ENCODE results near the gene SLC22A23. TPM values are rescaled to one million over a fixed set of nuclear protein-coding genes. Genes with fewer than 3 reads are reported as not detected.

SLC22A23 gene
- total RNA-seq, 1 donor from 2014 or later: 19.2 TPM

DNA sequence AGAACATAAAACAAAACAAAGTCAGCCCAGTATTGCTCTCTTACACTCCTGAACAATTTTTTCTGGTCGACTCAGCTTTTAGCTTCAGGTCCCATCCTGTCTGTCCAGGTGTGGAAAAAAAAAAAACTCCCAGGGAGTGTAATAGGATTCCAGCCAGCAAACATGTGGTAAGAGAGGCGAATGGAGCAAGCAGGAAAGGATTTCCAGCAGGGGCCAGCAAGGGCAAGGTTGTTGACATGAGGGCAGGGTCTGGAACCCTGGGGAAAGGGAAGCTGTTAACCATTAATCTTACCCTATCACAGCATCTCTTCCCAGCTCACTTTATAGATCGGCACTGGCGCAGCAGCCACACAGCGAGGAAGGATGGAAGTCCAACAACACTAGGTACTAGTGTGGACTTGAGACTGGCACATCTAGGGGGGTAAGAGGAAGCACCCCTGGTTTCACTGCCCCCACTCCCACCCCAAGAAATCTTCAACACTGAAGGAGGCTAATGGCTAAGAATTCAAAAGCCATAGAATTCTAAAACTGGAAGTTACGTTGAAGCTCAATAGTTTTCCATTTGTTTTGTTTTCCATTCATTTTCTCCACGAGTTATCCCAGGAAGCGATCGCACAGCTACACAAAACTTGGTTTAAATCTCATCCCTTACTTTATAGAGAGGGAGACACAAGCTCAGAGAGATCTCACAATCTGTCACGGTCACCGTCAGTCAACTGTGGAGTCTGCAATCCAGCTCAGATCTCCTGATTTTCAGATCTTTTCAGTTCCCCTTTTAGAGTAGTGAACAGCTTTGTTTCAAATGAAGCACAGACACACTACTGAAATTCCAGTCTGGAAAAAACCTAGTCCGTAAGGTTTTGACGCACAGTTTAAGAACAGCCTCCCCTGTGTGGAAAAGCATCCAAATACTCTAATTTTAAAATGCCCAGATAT is 53.3 kb downstream of the SLC22A23 start:
- DNase-seq: no peak
- no peaks in the 10 kb centered on the region for H3K36me3 ChIP-seq
- no peaks in the 10 kb centered on the region for H3K27me3 ChIP-seq
- no peak overlapping the region for H3K27ac ChIP-seq
- no peaks in the 10 kb centered on the region for H3K9me3 ChIP-seq
- peak; percentile 68 for ATAC-seq
- no peak overlapping the region for H3K4me3 ChIP-seq
- H3K4me1 ChIP-seq: peaks cover 22% of the 10 kb centered on the region
- TF ChIP-seq, protein P1, sequence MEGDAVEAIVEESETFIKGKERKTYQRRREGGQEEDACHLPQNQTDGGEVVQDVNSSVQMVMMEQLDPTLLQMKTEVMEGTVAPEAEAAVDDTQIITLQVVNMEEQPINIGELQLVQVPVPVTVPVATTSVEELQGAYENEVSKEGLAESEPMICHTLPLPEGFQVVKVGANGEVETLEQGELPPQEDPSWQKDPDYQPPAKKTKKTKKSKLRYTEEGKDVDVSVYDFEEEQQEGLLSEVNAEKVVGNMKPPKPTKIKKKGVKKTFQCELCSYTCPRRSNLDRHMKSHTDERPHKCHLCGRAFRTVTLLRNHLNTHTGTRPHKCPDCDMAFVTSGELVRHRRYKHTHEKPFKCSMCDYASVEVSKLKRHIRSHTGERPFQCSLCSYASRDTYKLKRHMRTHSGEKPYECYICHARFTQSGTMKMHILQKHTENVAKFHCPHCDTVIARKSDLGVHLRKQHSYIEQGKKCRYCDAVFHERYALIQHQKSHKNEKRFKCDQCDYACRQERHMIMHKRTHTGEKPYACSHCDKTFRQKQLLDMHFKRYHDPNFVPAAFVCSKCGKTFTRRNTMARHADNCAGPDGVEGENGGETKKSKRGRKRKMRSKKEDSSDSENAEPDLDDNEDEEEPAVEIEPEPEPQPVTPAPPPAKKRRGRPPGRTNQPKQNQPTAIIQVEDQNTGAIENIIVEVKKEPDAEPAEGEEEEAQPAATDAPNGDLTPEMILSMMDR (IDR thresholded peaks at IDR 0.05): no peak
- intact Hi-C loops (cut with DNase I): no loop called here

DNA sequence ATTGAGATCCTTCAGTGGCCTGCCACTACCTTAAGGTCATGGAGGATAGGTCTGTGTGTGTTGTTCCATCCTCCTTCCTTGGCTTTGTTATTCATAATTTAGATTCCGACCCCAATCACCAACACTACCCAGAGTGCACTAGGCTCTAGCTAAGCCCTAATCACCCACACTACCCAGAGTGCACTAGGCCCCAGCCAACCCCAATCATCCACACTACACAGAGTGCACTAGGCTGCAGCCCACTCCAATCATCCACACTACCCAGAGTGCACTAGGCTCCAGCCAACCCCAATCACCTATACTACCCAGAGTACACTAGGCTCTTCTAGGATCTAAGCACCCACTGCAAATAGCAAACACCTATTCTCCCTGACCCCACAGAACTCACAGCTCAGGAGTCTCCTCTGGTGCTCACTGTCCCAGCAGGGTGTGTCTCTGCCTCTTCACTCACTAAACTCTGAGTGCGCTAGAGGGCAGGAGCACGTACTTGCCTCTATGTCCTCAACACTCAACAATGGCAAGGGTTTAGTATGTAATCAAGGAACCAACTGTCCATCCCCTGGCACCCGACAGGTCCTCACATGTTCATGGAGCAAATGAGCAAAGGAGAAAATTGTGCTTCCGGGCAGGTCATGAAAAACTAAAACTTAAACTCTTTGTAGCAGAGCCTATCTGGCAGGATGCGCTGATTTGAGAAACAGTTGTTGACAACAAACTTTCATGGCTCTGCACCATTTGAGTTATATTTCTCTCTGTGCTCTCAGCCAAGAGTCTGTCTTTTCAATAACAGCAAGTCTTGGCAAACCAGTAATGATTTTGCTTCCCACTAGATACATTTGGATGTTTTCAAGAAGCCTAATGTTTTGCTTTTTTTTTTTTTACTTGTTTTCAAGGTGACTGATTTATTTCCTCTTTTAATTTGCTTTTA is 54.3 kb downstream of the SLC22A23 start:
- H3K36me3 ChIP-seq: no peaks in the 10 kb centered on the region
- no peak overlapping the region for H3K4me3 ChIP-seq
- H3K27ac ChIP-seq: no peak overlapping the region
- intact Hi-C loops (cut with DNase I): no loop called here
- H3K9me3 ChIP-seq: no peaks in the 10 kb centered on the region
- peak; percentile 19 for ATAC-seq
- DNase-seq: no peak
- TF ChIP-seq, protein P1 (IDR thresholded peaks at IDR 0.05): no peak
- no peaks in the 10 kb centered on the region for H3K27me3 ChIP-seq
- H3K4me1 ChIP-seq: peaks cover 22% of the 10 kb centered on the region

DNA sequence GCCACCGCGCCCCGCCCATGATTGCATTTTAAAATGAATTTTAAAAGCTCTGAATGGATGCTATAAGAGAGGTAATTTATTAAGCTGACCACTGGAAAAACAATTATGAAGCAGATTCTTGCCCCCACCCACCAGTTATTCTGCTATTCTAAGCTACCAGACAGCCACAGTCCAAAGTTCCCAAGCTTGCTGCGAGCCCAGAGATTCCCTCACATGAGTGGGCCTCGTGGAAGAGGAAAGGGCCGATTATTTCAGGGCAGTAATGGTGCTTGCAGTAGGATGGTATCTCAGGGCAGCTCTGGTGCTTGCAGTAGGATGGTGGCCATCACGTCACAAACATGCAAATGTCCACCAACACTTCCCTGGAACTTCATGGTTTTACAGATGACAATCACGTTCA is 56.7 kb downstream of the SLC22A23 start:
- Histone ChIP-seq H3K27me3 (no peaks in the 10 kb centered on the region), H3K36me3 (no peaks in the 10 kb centered on the region), H3K27ac (no peak overlapping the region), H3K9me3 (no peaks in the 10 kb centered on the region), H3K4me1 (peaks cover 13% of the 10 kb centered on the region), H3K4me3 (no peak overlapping the region)
- no peak for DNase-seq
- intact Hi-C loops (cut with DNase I): no loop called here
- TF ChIP-seq, protein P1 (IDR thresholded peaks at IDR 0.05): no peak
- no peak for ATAC-seq

- DNase-seq (no peak), ATAC-seq (no peak)
- Histone ChIP-seq H3K27me3 (no peaks in the 10 kb centered on the region), H3K4me3 (no peak overlapping the region), H3K36me3 (no peaks in the 10 kb centered on the region), H3K9me3 (no peaks in the 10 kb centered on the region), H3K27ac (no peak overlapping the region), H3K4me1 (peaks cover 8% of the 10 kb centered on the region)
- TF ChIP-seq, protein P1 (IDR thresholded peaks at IDR 0.05): no peak
- intact Hi-C loops (cut with DNase I): no loop called here
Measured at GRCh38 chr6:3398755-3399696, 57.8 kb downstream of the SLC22A23 start.

DNA sequence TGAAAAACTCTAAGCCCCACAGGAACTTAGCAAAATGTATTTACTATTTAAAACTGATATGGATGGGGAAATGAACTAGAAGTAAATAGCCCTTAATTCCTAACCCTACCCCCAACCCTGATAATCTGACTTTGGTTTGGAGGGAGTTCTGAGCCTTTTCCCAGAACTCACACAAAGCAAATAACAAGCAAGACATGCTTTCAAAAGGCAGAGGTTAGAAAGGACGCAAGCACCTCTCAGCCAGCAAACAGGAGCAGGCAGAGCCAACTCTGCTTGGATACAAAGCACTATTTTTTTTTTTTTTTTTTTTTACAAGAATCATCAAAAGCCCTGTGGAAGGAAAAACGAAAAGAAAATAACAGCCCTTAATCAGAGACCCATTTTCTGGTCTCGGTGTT is 58.7 kb downstream of the SLC22A23 start:
- ATAC-seq: no peak
- Histone ChIP-seq H3K27ac (no peak overlapping the region), H3K4me3 (no peak overlapping the region), H3K4me1 (no peaks in the 10 kb centered on the region), H3K9me3 (no peaks in the 10 kb centered on the region), H3K36me3 (no peaks in the 10 kb centered on the region), H3K27me3 (no peaks in the 10 kb centered on the region)
- TF ChIP-seq, protein P1 (IDR thresholded peaks at IDR 0.05): no peak
- no peak for DNase-seq
- intact Hi-C loops (cut with DNase I): no loop called here
